ENCODE measurements around the gene PPIE.

The PPIE gene

GRCh38 chr1:39791838-39792237 is 53.2 kb downstream of the PPIE start:
- TF ChIP-seq NFIC (IDR thresholded peaks at IDR 0.05), result no peak
- no peak for TF ChIP-seq MAX (IDR thresholded peaks at IDR 0.05)
- TF ChIP-seq REST (IDR thresholded peaks at IDR 0.05; ENCODE audit: low read depth), result no peak
- no peak for TF ChIP-seq TAF1 (IDR thresholded peaks at IDR 0.05; ENCODE audit: low read depth)
- TF ChIP-seq ZBTB7A (IDR thresholded peaks at IDR 0.05; ENCODE audit: low read depth), result no peak
- no peak for TF ChIP-seq CEBPB (IDR thresholded peaks at IDR 0.05)
- TF ChIP-seq CREB1 (IDR thresholded peaks at IDR 0.05; ENCODE audit: low read depth), result no peak
- TF ChIP-seq TEAD4 (IDR thresholded peaks at IDR 0.05), result no peak
- TF ChIP-seq FOXM1 (IDR thresholded peaks at IDR 0.05; ENCODE audit: borderline replicate concordance, low read depth), result no peak
- no peak for TF ChIP-seq USF1 (IDR thresholded peaks at IDR 0.05)
- no peak for TF ChIP-seq TCF12 (IDR thresholded peaks at IDR 0.05; ENCODE audit: low read depth)
- TF ChIP-seq YY1 (IDR thresholded peaks at IDR 0.05; ENCODE audit: low read depth), result no peak
- TF ChIP-seq EGR1 (IDR thresholded peaks at IDR 0.05), result no peak
- no peak for TF ChIP-seq EP300 (IDR thresholded peaks at IDR 0.05; ENCODE audit: borderline replicate concordance)
- no peak for TF ChIP-seq RAD21 (IDR thresholded peaks at IDR 0.05; ENCODE audit: low read depth)

GRCh38 chr1:39795651-39796050 is 57.0 kb downstream of the PPIE start:
- TF ChIP-seq YY1 (IDR thresholded peaks at IDR 0.05; ENCODE audit: low read depth), result no peak

- peak; percentile 25; the same call in 1 of the 2 replicates for TF ChIP-seq USF1 (IDR thresholded peaks at IDR 0.05)
Observed at GRCh38 chr1:39798859-39799769, 60.4 kb downstream of the PPIE start.

- TF ChIP-seq RAD21 (IDR thresholded peaks at IDR 0.05; ENCODE audit: low read depth) (peak; percentile 72), EP300 (IDR thresholded peaks at IDR 0.05; ENCODE audit: borderline replicate concordance) (no peak)
Observed at GRCh38 chr1:39799770-39800470, 61.2 kb downstream of the PPIE start.

- TF ChIP-seq MAX (IDR thresholded peaks at IDR 0.05) (no peak), ZBTB7A (IDR thresholded peaks at IDR 0.05; ENCODE audit: low read depth) (no peak), RAD21 (IDR thresholded peaks at IDR 0.05; ENCODE audit: low read depth) (no peak), TAF1 (IDR thresholded peaks at IDR 0.05; ENCODE audit: low read depth) (no peak), TEAD4 (IDR thresholded peaks at IDR 0.05) (no peak), EP300 (IDR thresholded peaks at IDR 0.05; ENCODE audit: borderline replicate concordance) (no peak), NFIC (IDR thresholded peaks at IDR 0.05) (no peak), TCF12 (IDR thresholded peaks at IDR 0.05; ENCODE audit: low read depth) (no peak), FOXM1 (IDR thresholded peaks at IDR 0.05; ENCODE audit: borderline replicate concordance, low read depth) (no peak), YY1 (IDR thresholded peaks at IDR 0.05; ENCODE audit: low read depth) (no peak), CEBPB (IDR thresholded peaks at IDR 0.05) (no peak), EGR1 (IDR thresholded peaks at IDR 0.05) (no peak), REST (IDR thresholded peaks at IDR 0.05; ENCODE audit: low read depth) (no peak), CREB1 (IDR thresholded peaks at IDR 0.05; ENCODE audit: low read depth) (no peak), USF1 (IDR thresholded peaks at IDR 0.05) (no peak)
Observed at GRCh38 chr1:39800471-39800835, 61.8 kb downstream of the PPIE start.

All from Ishikawa (cell line).